HepG2 (cell line): ENCODE data around the gene NPC1.

Experiments used
- ARNT2 ChIP-seq: sonication (generic); formaldehyde crosslinking; IDR thresholded peaks from 2 replicates; pipeline ENCODE4 v1.8.0; 2022; ENCODE audit warnings: mild to moderate bottlenecking, low read depth, missing genetic modification reagents, moderate library complexity
- CEBPB ChIP-seq: IDR thresholded peaks from 2 replicates; pipeline ENCODE4 v1.6.1; 2011; ENCODE audit warnings: low read depth, low read length, improper control_type of control experiment, borderline replicate concordance
- JUN ChIP-seq: sonication (generic); formaldehyde crosslinking; IDR thresholded peaks from 2 replicates; pipeline ENCODE4 v1.4.0; 2020; ENCODE audit warnings: mild to moderate bottlenecking, missing genetic modification reagents
- POLR2A ChIP-seq, 2 experiments: IDR thresholded peaks; 2 replicates each; pipeline ENCODE4 v1.6.1; 2011; ENCODE audit warnings: low read depth in 2 of 2, low read length in 2 of 2, mild to moderate bottlenecking in 1 of 2, moderate library complexity in 1 of 2; ENCODE audit not compliant: insufficient read depth in 1 of 2
- TF ChIP-seq, protein P1 (sequence below): sonication (generic); formaldehyde crosslinking; IDR thresholded peaks from 2 replicates; pipeline ENCODE4 v1.4.0; 2020; ENCODE audit warnings: mild to moderate bottlenecking, missing genetic modification reagents
- TF ChIP-seq, protein P2 (sequence below): sonication (generic); formaldehyde crosslinking; IDR thresholded peaks from 2 replicates; pipeline ENCODE4 v1.5.0; 2020; ENCODE audit warnings: mild to moderate bottlenecking, missing genetic modification reagents, moderate library complexity
- TF ChIP-seq, protein P3 (sequence below), 2 experiments: sonication (generic) in 1 of 2; formaldehyde crosslinking in 1 of 2; IDR thresholded peaks; 2 replicates each; pipeline versions ENCODE4 v1.4.0 to v1.6.1; 2016 to 2020; ENCODE audit warnings: borderline replicate concordance in 1 of 2, low read depth in 1 of 2, mild to moderate bottlenecking in 1 of 2, missing genetic modification reagents in 1 of 2

DNA sequence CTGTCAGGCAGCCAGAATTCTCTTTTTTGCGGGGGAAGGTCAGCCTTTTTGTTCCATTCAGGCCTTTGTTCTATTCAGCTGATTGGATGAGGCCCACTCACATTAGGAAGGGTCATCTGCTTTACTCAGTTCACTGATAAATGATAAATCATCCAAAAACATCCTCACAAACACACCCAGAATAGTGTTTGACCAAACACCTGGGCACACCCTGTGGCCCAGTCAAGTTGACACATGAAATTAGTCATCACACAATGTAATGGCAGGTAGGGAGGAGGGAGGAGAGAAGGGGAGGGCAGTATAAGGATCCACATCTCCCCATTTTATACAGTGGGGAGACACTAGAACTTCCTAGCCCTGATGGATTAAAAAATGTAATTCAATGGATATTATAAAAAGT is 91.3 kb downstream of the NPC1 start:
- TF ChIP-seq CEBPB (no peak), POLR2A (IDR thresholded peaks at IDR 0.05; ENCODE audit: insufficient read depth in 1 of 2, low read depth in 2 of 2, low read length in 2 of 2) (no peak), ARNT2 (CRISPR knock-in tag) (no peak), JUN (CRISPR knock-in tag) (no peak)
- TF ChIP-seq, protein P1, sequence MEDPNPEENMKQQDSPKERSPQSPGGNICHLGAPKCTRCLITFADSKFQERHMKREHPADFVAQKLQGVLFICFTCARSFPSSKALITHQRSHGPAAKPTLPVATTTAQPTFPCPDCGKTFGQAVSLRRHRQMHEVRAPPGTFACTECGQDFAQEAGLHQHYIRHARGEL, result no peak
- TF ChIP-seq, protein P2, sequence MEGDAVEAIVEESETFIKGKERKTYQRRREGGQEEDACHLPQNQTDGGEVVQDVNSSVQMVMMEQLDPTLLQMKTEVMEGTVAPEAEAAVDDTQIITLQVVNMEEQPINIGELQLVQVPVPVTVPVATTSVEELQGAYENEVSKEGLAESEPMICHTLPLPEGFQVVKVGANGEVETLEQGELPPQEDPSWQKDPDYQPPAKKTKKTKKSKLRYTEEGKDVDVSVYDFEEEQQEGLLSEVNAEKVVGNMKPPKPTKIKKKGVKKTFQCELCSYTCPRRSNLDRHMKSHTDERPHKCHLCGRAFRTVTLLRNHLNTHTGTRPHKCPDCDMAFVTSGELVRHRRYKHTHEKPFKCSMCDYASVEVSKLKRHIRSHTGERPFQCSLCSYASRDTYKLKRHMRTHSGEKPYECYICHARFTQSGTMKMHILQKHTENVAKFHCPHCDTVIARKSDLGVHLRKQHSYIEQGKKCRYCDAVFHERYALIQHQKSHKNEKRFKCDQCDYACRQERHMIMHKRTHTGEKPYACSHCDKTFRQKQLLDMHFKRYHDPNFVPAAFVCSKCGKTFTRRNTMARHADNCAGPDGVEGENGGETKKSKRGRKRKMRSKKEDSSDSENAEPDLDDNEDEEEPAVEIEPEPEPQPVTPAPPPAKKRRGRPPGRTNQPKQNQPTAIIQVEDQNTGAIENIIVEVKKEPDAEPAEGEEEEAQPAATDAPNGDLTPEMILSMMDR (CRISPR knock-in tag), result no peak
- TF ChIP-seq, protein P3, sequence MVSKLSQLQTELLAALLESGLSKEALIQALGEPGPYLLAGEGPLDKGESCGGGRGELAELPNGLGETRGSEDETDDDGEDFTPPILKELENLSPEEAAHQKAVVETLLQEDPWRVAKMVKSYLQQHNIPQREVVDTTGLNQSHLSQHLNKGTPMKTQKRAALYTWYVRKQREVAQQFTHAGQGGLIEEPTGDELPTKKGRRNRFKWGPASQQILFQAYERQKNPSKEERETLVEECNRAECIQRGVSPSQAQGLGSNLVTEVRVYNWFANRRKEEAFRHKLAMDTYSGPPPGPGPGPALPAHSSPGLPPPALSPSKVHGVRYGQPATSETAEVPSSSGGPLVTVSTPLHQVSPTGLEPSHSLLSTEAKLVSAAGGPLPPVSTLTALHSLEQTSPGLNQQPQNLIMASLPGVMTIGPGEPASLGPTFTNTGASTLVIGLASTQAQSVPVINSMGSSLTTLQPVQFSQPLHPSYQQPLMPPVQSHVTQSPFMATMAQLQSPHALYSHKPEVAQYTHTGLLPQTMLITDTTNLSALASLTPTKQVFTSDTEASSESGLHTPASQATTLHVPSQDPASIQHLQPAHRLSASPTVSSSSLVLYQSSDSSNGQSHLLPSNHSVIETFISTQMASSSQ (IDR thresholded peaks at IDR 0.05; ENCODE audit: low read depth), result no peak
- TF ChIP-seq, protein P3 (CRISPR knock-in tag; IDR thresholded peaks at IDR 0.05; ENCODE audit: borderline replicate concordance), result no peak
